Right lobe of liver (tissue), 4 donors: Measurements from ENCODE around the gene CLCNKB.
"Not testable (repeated sequence)": the region's sequence is repeated elsewhere in the genome, so short reads cannot be mapped to it uniquely, and the experiment has no call there.

Experiments used
- POLR2A ChIP-seq: fragments of 450-650 bp; IDR thresholded peaks from one replicate; pipeline ENCODE4 v1.6.1; 2017; ENCODE audit warnings: antibody characterized with exemption, mild to moderate bottlenecking
- TF ChIP-seq, protein P1 (sequence below), 4 donors: fragments of 200-600 bp in 3 of 4; fragments of 450-650 bp in 1 of 4; IDR thresholded peaks; one replicate each; pipeline versions ENCODE4 v1.5.1 to v1.8.0; 2016 to 2022; ENCODE audit warnings: antibody characterized with exemption in 4 of 4, mild to moderate bottlenecking in 2 of 4
- donor health status: DM: no; HTN: no; CAD: no.
- donor health status: DM: no; HTN: no; CAD: no.
- donor health status: DM: no; HTN: yes; CAD: no.

DNA sequence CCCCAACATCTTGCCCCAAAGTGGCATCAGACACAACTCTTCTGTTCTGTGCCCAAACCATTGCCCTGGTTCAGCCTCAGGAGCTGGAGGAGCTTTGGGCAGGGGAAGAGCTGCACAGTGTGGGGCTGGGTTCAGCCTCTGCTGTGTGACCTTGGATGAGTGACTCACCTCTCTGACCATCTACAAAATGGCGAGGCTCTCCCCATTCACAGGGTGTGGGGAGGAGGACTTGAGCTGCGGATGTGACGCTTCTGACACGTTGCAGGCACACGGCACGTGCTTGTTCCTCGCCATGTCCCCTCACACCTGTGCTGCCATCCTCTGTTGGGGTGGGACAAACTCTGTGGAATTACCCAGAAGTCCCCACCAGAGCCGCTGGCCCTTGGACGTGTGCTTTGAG is 928 bp upstream of the CLCNKB start:
- TF ChIP-seq, protein P1, sequence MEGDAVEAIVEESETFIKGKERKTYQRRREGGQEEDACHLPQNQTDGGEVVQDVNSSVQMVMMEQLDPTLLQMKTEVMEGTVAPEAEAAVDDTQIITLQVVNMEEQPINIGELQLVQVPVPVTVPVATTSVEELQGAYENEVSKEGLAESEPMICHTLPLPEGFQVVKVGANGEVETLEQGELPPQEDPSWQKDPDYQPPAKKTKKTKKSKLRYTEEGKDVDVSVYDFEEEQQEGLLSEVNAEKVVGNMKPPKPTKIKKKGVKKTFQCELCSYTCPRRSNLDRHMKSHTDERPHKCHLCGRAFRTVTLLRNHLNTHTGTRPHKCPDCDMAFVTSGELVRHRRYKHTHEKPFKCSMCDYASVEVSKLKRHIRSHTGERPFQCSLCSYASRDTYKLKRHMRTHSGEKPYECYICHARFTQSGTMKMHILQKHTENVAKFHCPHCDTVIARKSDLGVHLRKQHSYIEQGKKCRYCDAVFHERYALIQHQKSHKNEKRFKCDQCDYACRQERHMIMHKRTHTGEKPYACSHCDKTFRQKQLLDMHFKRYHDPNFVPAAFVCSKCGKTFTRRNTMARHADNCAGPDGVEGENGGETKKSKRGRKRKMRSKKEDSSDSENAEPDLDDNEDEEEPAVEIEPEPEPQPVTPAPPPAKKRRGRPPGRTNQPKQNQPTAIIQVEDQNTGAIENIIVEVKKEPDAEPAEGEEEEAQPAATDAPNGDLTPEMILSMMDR (IDR thresholded peaks at IDR 0.05) = not testable (repeated sequence)
- not testable (repeated sequence) for TF ChIP-seq POLR2A
